Psoas muscle (tissue), 8 donors: Measurements from ENCODE around the gene ABL2. TPM values are rescaled to one million over a fixed set of nuclear protein-coding genes. Genes with fewer than 3 reads are reported as not detected.

Experiments
- ATAC-seq, 4 donors: fragments of 200-7000 bp; cut with Tn5 transposase; one replicate each; pipeline ENCODE4 v1.9.1; 2020; ENCODE audit warnings: moderate library complexity in 3 of 4, mild to moderate bottlenecking in 2 of 4
- DNase-seq, 2 donors: peaks; one replicate each; pipeline ENCODE4 v3.0.0-alpha.2; 2020
- H3K27ac ChIP-seq: fragments of 200-600 bp; one replicate; pipeline ENCODE4 v1.8.0; 2022
- H3K27me3 ChIP-seq, 3 donors: fragments of 200-600 bp in 1 of 3; one replicate each; pipeline versions ENCODE4 v1.6.1 to v1.8.0; 2013 to 2022; ENCODE audit warnings: low read length in 2 of 3, mild to moderate bottlenecking in 2 of 3, moderate library complexity in 1 of 3; ENCODE audit not compliant: insufficient read depth in 3 of 3
- H3K36me3 ChIP-seq, 2 donors: fragments of 200-600 bp in 1 of 2; one replicate each; pipeline versions ENCODE4 v1.6.1 to v1.8.0; 2013 to 2022; ENCODE audit warnings: low read depth in 1 of 2, mild to moderate bottlenecking in 1 of 2, moderate library complexity in 1 of 2; ENCODE audit not compliant: insufficient read depth in 1 of 2
- H3K4me1 ChIP-seq: fragments of 200-600 bp; one replicate; pipeline ENCODE4 v1.8.0; 2022
- H3K4me3 ChIP-seq: fragments of 200-600 bp; one replicate; pipeline ENCODE4 v1.8.0; 2022; ENCODE audit warnings: mild to moderate bottlenecking
- H3K9me3 ChIP-seq: fragments of 200-600 bp; one replicate; pipeline ENCODE4 v1.8.0; 2022
- CTCF ChIP-seq: fragments of 200-600 bp; IDR thresholded peaks from one replicate; pipeline ENCODE4 v1.8.0; 2022; ENCODE audit warnings: antibody characterized with exemption
- WGBS, 3 donors: extraction: QIAGEN DNeasy Blood & Tissue Kit; methylation state at CpG; one replicate each; pipeline versions ENCODE4 v1.1.6 to v1.1.7; 2013; 5-methylcytosine and 5-hydroxymethylcytosine counted together
- intact Hi-C, 2 donors: fragments of 100-400 bp; cut with DNase I; formaldehyde crosslinking; loops; one replicate each; pipeline versions ENCODE4 v1.11.0 to v1.14.2; 2022
- polyA plus RNA-seq, 3 donors: library from polyadenylated mRNA; stranded (reverse); fragments of 200-250 nt; gene quantifications; one replicate each; pipeline ENCODE4 v1.2.3, GENCODE V29; 2013
- total RNA-seq, 4 donors: library from RNA; stranded (reverse); fragmentation: NEBNext Ultra II Directional in 2 of 4; extraction: Animal tissue kit (Norgen Biotek cat#: 25700) in 2 of 4; gene quantifications; one replicate each; pipeline versions ENCODE4 v1.2.1 to v1.2.4, GENCODE V29; 2021 to 2023
- donor health status: healthy with polysubstance abuse.
- donor health status: DM: no; HTN: no; CAD: no; lungs with moderate emphysema.
- donor health status: Bipolar disorder and iron deficiency.
- donor health status: healthy.
- donor health status: DM: yes; HTN: yes; CAD: no.
- donor health status: DM: no; HTN: no; CAD: no.
- donor health status: DM: no; HTN: no; CAD: no.
- donor health status: DM: yes; HTN: yes; CAD: no.

ABL2 gene
- total and polyA plus RNA-seq, 7 donors = 1.4 to 11.7 (median 8.6) TPM

GRCh38 chr1:179080866-179081686 lies 148.4 kb downstream of the ABL2 start:
- H3K4me3 ChIP-seq = peak overlapping the region; percentile 93
- no peaks in the 10 kb centered on the region for H3K27me3 ChIP-seq
- WGBS, 3 donors = 17 to 25% (median 19%) methylated on average over 18 of the region's 18 CpGs
- H3K36me3 ChIP-seq = peaks cover 0 to 27% of the 10 kb centered on the region in 2 donors
- no peaks in the 10 kb centered on the region for H3K9me3 ChIP-seq
- peaks cover 20% of the 10 kb centered on the region for H3K4me1 ChIP-seq
- no peak for DNase-seq
- intact Hi-C loops = no loop called here
- ATAC-seq = no peak
- peak overlapping the region; percentile 97 for H3K27ac ChIP-seq
- TF ChIP-seq CTCF = no peak

- intact Hi-C loops = loop anchor here (2.0 to 5.0 kb wide), 5 partner anchors 42 to 292 kb away; partner anchors contain the start of gene SOAT1 (in 1 of the 2)
- 46 to 53% (median 52%) methylated on average over 16 to 18 of the region's 18 CpGs for WGBS, 3 donors
- H3K27me3 ChIP-seq = no peaks in the 10 kb centered on the region
Observed at GRCh38 chr1:179079113-179079761, 150.2 kb downstream of the ABL2 start.

GRCh38 chr1:179077396-179077795 lies 152.1 kb downstream of the ABL2 start:
- Histone ChIP-seq H3K36me3 (peaks cover 2 to 45% of the 10 kb centered on the region in 2 donors), H3K9me3 (no peaks in the 10 kb centered on the region), H3K27ac (no peak overlapping the region), H3K4me3 (no peak overlapping the region), H3K4me1 (peaks cover 12% of the 10 kb centered on the region), H3K27me3 (no peaks in the 10 kb centered on the region)
- no peak for ATAC-seq
- intact Hi-C loops = loop anchor here (5.0 kb wide), 3 partner anchors 40 to 215 kb away; partner anchors contain the start of gene SOAT1 (in 1 of the 2)
- WGBS, 3 donors = 86 to 89% (median 87%) methylated on average over 7 of the region's 7 CpGs
- no peak for DNase-seq
- TF ChIP-seq CTCF = no peak

More at GRCh38 chr1:179079113-179079761, 150.2 kb downstream of the ABL2 start:
- Histone ChIP-seq H3K36me3 (peaks cover 0 to 26% of the 10 kb centered on the region in 2 donors), H3K4me3 (no peak overlapping the region), H3K4me1 (peaks cover 20% of the 10 kb centered on the region), H3K27ac (no peak overlapping the region), H3K9me3 (no peaks in the 10 kb centered on the region)
- TF ChIP-seq CTCF = peak; percentile 65
- peak in 3 of 4 donors; percentile 26 to 54 (median 31) for ATAC-seq
- DNase-seq = no peak

DNA sequence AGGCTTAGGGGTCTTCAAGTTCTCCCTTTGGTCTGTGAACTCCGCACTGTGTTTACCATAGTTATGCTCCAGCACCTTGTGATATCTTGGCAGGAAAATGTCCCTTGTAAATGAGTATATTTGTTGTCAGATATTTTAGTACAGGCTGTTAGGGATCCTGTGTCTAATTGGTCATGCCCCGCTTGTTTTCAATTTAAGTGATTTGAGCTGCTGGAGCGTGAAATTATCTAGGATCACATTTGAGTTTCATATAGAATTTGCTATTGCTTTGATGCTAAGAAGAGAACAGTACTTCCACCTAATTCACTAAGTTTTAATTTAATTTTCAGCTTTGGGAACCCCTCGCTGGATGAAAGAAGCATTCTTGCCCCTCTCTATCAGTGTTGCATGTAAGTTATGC lies 163.0 kb downstream of the ABL2 start:
- no peak for TF ChIP-seq CTCF
- Histone ChIP-seq H3K4me3 (no peak overlapping the region), H3K27ac (no peak overlapping the region), H3K27me3 (no peaks in the 10 kb centered on the region), H3K36me3 (peaks cover 14 to 61% of the 10 kb centered on the region in 2 donors), H3K9me3 (no peaks in the 10 kb centered on the region), H3K4me1 (no peaks in the 10 kb centered on the region)
- no peak for DNase-seq
- WGBS, 3 donors = 88 to 92% (median 89%) methylated on average over 4 of the region's 4 CpGs
- intact Hi-C loops = no loop called here
- no peak for ATAC-seq
